Heart right ventricle (tissue), 12 donors: ENCODE measurements around the gene CA4. TPM values are rescaled to one million over a fixed set of nuclear protein-coding genes. Genes with fewer than 3 reads are reported as not detected.

Source experiments
- polyA plus RNA-seq, 2 donors: library from polyadenylated mRNA; stranded (reverse); fragments of 200-250 nt; gene quantifications; one replicate each; pipeline ENCODE4 v1.2.3, GENCODE V29; 2013
- total RNA-seq, 10 donors: library from RNA; stranded (reverse); fragmentation: NEBNext Ultra II Directional in 3 of 10; extraction: Animal tissue kit (Norgen Biotek cat#: 25700) in 3 of 10; gene quantifications; one replicate each; pipeline versions ENCODE4 v1.2.1 to v1.2.4, GENCODE V29; 2021 to 2023
- donor health status: ischemic (EF 13 %, LVEDD 7.1; RV severe dilation, severe dysfunction).
- donor health status: healthy with polysubstance abuse.
- donor health status: DM: no; HTN: yes; CAD: no.
- donor health status: DM: no; HTN: no; CAD: no.
- donor health status: ischemic (EF 25% LVEDD 6.9; RV normal size, moderate dysfunction).
- donor health status: ischemic (EF 25% LVEDD 5.7; RV mildly dilated, moderate dysfunction).
- donor health status: healthy.
- donor health status: nonischemic (EF 11% LVEDD 7.7; RV severe dilation, severe dysfunction).
- donor health status: DM: yes; HTN: yes; CAD: no.
- donor health status: PGD.
- donor health status: ischemic (EF 29% LVEDD 5.4; RV normal size, mild dysfunction).
- donor health status: nonischemic (EF 23%, LVEDD 6.1; RV moderate dilation, normal function).

CA4 gene
- total and polyA plus RNA-seq, 12 donors: 5.7 to 57.8 (median 16.2) TPM

Other genes with a start within 250 kb of the CA4 start
- 10 to 100 TPM in 3 of 10 donors, 1 to 10 TPM in 7; 5.8 to 12.5 (median 8.4) TPM for gene RNFT1, start 185.2 kb upstream of the CA4 start, total RNA-seq
- 10 to 100 TPM in 1 of 2 donors, 1 to 10 TPM in 1; 8.3 to 17.3 TPM for gene RNFT1, start 185.2 kb upstream of the CA4 start, polyA plus RNA-seq
- 10 to 100 TPM; 10.8 to 17.2 (median 13.1) TPM for gene HEATR6, start 71.1 kb upstream of the CA4 start, total RNA-seq
- 1 to 10 TPM; 5.3 to 6.4 TPM for gene HEATR6, start 71.1 kb upstream of the CA4 start, polyA plus RNA-seq
- 10 to 100 TPM; 23.3 to 38.6 (median 30.2) TPM for gene USP32, start 242.2 kb downstream of the CA4 start, total RNA-seq
- gene USP32, start 242.2 kb downstream of the CA4 start, polyA plus RNA-seq: 10 to 100 TPM; 13.3 to 13.7 TPM